IMR-90 (cell line): ENCODE data around the gene SP3. TPM values are rescaled to one million over a fixed set of nuclear protein-coding genes. Genes with fewer than 3 reads are reported as not detected.

ENCODE experiments used
- ATAC-seq: fragments of 200-7000 bp; cut with Tn5 transposase; 2 replicates; pipeline ENCODE4 v1.9.1; 2020; ENCODE audit warnings: low read depth, mild to moderate bottlenecking, moderate library complexity
- BruUV-seq: library from RNA; stranded (reverse); fragments of 400-500 nt; replicated peaks from 2 replicates; lab custom pipeline; 2021; lab: Mats Ljungman, UMichigan
- CTCF ChIA-PET: fragments of 300-600 bp; formaldehyde crosslinking; extraction: SDS; loops from one replicate; lab custom pipeline; 2021; ENCODE audit warnings: antibody characterized with exemption; lab: Yijun Ruan, JAX
- POLR2A ChIA-PET: fragments of 300-600 bp; sonication (Branson Sonifier 250); formaldehyde crosslinking; loops from one replicate; lab custom pipeline; 2022; ENCODE audit warnings: antibody characterized with exemption; ENCODE audit not compliant: unreplicated experiment; lab: Charles Lee
- DNase-seq: peaks from one replicate; pipeline ENCODE4 v3.0.0; 2013
- H2AFZ ChIP-seq: replicated peaks from 2 replicates; pipeline ENCODE3; 2013; ENCODE audit warnings: low read length, mild to moderate bottlenecking; ENCODE audit not compliant: poor library complexity
- H2AK5ac ChIP-seq: 2 replicates; pipeline ENCODE4 v1.6.1; 2013; ENCODE audit warnings: low read depth, low read length, inconsistent platforms
- H2AK9ac ChIP-seq: replicated peaks from 2 replicates; pipeline ENCODE3; 2013; ENCODE audit warnings: mild to moderate bottlenecking, low read depth, low read length, moderate library complexity; ENCODE audit not compliant: poor library complexity
- H2BK120ac ChIP-seq: 2 replicates; pipeline ENCODE4 v1.6.1; 2013; ENCODE audit warnings: low read depth, low read length, inconsistent platforms
- H2BK15ac ChIP-seq: 3 replicates; pipeline ENCODE4 v1.6.1; 2013; ENCODE audit warnings: low read depth, low read length, inconsistent platforms
- H2BK20ac ChIP-seq: 2 replicates; pipeline ENCODE4 v1.6.1; 2013; ENCODE audit warnings: low read depth, mild to moderate bottlenecking, inconsistent platforms, low read length, moderate library complexity
- H2BK5ac ChIP-seq: 2 replicates; pipeline ENCODE4 v1.6.1; 2013; ENCODE audit warnings: mild to moderate bottlenecking, low read depth, low read length, inconsistent platforms; ENCODE audit not compliant: poor library complexity, severe bottlenecking
- H3K14ac ChIP-seq: replicated peaks from 2 replicates; pipeline ENCODE4 v1.6.1; 2013; ENCODE audit warnings: low read depth, low read length, inconsistent platforms
- H3K18ac ChIP-seq: 2 replicates; pipeline ENCODE4 v1.6.1; 2013; ENCODE audit warnings: low read depth, low read length, control low read depth
- H3K23ac ChIP-seq: 2 replicates; pipeline ENCODE4 v1.6.1; 2013; ENCODE audit warnings: low read depth, low read length, inconsistent platforms
- H3K27ac ChIP-seq: 2 replicates; pipeline ENCODE4 v1.5.1; 2013; ENCODE audit warnings: mild to moderate bottlenecking, control low read depth, low read length; ENCODE audit not compliant: insufficient read depth
- H3K27me3 ChIP-seq: 2 replicates; pipeline ENCODE4 v1.6.1; 2013; ENCODE audit warnings: low read length; ENCODE audit not compliant: control insufficient read depth, insufficient read depth
- H3K36me3 ChIP-seq: 2 replicates; pipeline ENCODE4 v1.6.1; 2013; ENCODE audit warnings: low read length, mixed read lengths; ENCODE audit not compliant: control insufficient read depth, insufficient read depth
- H3K4ac ChIP-seq: 2 replicates; pipeline ENCODE4 v1.6.1; 2013; ENCODE audit warnings: low read depth, low read length, inconsistent platforms
- H3K4me1 ChIP-seq: 2 replicates; pipeline ENCODE4 v1.6.1; 2013; ENCODE audit warnings: low read length, mixed read lengths; ENCODE audit not compliant: control insufficient read depth, insufficient read depth
- H3K4me2 ChIP-seq: 2 replicates; pipeline ENCODE4 v1.6.1; 2013; ENCODE audit warnings: low read depth, mild to moderate bottlenecking, control low read depth, low read length, moderate library complexity
- H3K4me3 ChIP-seq: 2 replicates; pipeline ENCODE4 v1.5.1; 2013; ENCODE audit warnings: low read depth, mild to moderate bottlenecking, control low read depth, low read length, moderate library complexity; ENCODE audit not compliant: insufficient read depth
- H3K56ac ChIP-seq: 2 replicates; pipeline ENCODE4 v1.6.1; 2013; ENCODE audit warnings: low read length, inconsistent platforms; ENCODE audit not compliant: insufficient read depth; ENCODE audit errors: extremely low read depth
- H3K79me1 ChIP-seq, 2 experiments: 2 replicates each; pipeline ENCODE4 v1.6.1; 2013; ENCODE audit warnings: low read length in 2 of 2, inconsistent platforms in 1 of 2, low read depth in 1 of 2
- H3K9ac ChIP-seq: 2 replicates; pipeline ENCODE4 v1.6.1; 2013; ENCODE audit warnings: low read depth, low read length, control low read depth
- H3K9me1 ChIP-seq: 2 replicates; pipeline ENCODE4 v1.6.1; 2013; ENCODE audit warnings: low read length, inconsistent platforms; ENCODE audit not compliant: insufficient read depth
- H3K9me3 ChIP-seq: 2 replicates; pipeline ENCODE4 v1.6.1; 2013; ENCODE audit warnings: low read length; ENCODE audit not compliant: control insufficient read depth, insufficient read depth
- H4K20me1 ChIP-seq: 2 replicates; pipeline ENCODE4 v1.6.1; 2013; ENCODE audit warnings: low read length, inconsistent platforms; ENCODE audit not compliant: insufficient read depth
- H4K5ac ChIP-seq: 2 replicates; pipeline ENCODE4 v1.6.1; 2013; ENCODE audit warnings: mild to moderate bottlenecking, low read depth, low read length, control low read depth
- H4K8ac ChIP-seq, 2 experiments: 2 replicates each; pipeline ENCODE4 v1.6.1; 2013; ENCODE audit warnings: low read depth in 2 of 2, low read length in 2 of 2, control low read depth in 1 of 2, inconsistent platforms in 1 of 2
- H4K91ac ChIP-seq: 2 replicates; pipeline ENCODE4 v1.6.1; 2013; ENCODE audit warnings: low read depth, low read length, inconsistent platforms; ENCODE audit not compliant: insufficient read depth
- BHLHE40 ChIP-seq: fragments of 150-350 bp; IDR thresholded peaks from 2 replicates; pipeline ENCODE4 v1.6.1; 2016; ENCODE audit warnings: mild to moderate bottlenecking, low read depth, low read length
- CEBPB ChIP-seq: IDR thresholded peaks from 2 replicates; pipeline ENCODE4 v1.6.1; 2012; ENCODE audit warnings: low read depth, low read length, improper control_type of control experiment
- CTCF ChIP-seq: conservative IDR thresholded peaks from 2 replicates; pipeline ENCODE4 v1.5.1; 2012; ENCODE audit warnings: mild to moderate bottlenecking, low read depth, low read length, improper control_type of control experiment
- FOS ChIP-seq: fragments of 150-350 bp; IDR thresholded peaks from 2 replicates; pipeline ENCODE4 v1.6.1; 2016; ENCODE audit warnings: low read depth, low read length
- MXI1 ChIP-seq: IDR thresholded peaks from 2 replicates; pipeline ENCODE4 v1.6.1; 2012; ENCODE audit warnings: low read depth, mild to moderate bottlenecking, low read length, moderate library complexity, borderline replicate concordance
- NFE2L2 ChIP-seq: fragments of 150-350 bp; IDR thresholded peaks from 2 replicates; pipeline ENCODE4 v1.6.1; 2016; ENCODE audit warnings: low read depth, mild to moderate bottlenecking, low read length
- RAD21 ChIP-seq: IDR thresholded peaks from 2 replicates; pipeline ENCODE4 v1.6.1; 2012; ENCODE audit warnings: low read length, improper control_type of control experiment
- RCOR1 ChIP-seq: IDR thresholded peaks from 2 replicates; pipeline ENCODE4 v1.6.1; 2012; ENCODE audit warnings: mild to moderate bottlenecking, low read length, improper control_type of control experiment; ENCODE audit not compliant: insufficient replicate concordance
- RFX5 ChIP-seq: IDR thresholded peaks from 2 replicates; pipeline ENCODE4 v1.8.0; 2012; ENCODE audit warnings: low read depth, mild to moderate bottlenecking, low read length, moderate library complexity
- SMC3 ChIP-seq: fragments of 150-350 bp; IDR thresholded peaks from 2 replicates; pipeline ENCODE4 v1.6.1; 2016; ENCODE audit warnings: low read depth, mild to moderate bottlenecking, antibody characterized with exemption, low read length, moderate library complexity
- WGBS, 2 experiments: methylation state at CpG; one replicate each; pipeline versions ENCODE4 v1.1.5 to v1.1.7; 2013; ENCODE audit warnings: missing lambda C conversion rate in 2 of 2; ENCODE audit not compliant: insufficient read length in 1 of 2; ENCODE audit errors: extremely low coverage in 2 of 2; 5-methylcytosine and 5-hydroxymethylcytosine counted together
- dilution Hi-C: fragments of 300-500 bp; cut with HindIII; formaldehyde crosslinking; loops from one replicate; pipeline ENCODE4 v1.14.3; 2018; ENCODE audit warnings: low sequenced_read_pairs; ENCODE audit not compliant: unreplicated experiment
- in situ Hi-C: fragments of 300-500 bp; cut with MboI; formaldehyde crosslinking; loops from 3 replicates; pipeline ENCODE4 v1.14.3; 2019; ENCODE audit warnings: low sequenced_read_pairs, inconsistent platforms, mixed read lengths
- intact Hi-C: fragments of 100-400 bp; cut with micrococcal nuclease; formaldehyde crosslinking; loops from 2 replicates; pipeline ENCODE4 v1.10.0; 2022
- polyA plus RNA-seq, 3 experiments: library from polyadenylated mRNA; depleted of rRNA; stranded (reverse); fragments of >200 nt; gene quantifications; 2 replicates each; pipeline ENCODE4 v1.2.3, GENCODE V29; 2012; ENCODE audit warnings: low replicate concordance in 1 of 3
- total RNA-seq: library from RNA; depleted of rRNA; stranded (reverse); fragments of >200 nt; gene quantifications from 2 replicates; pipeline ENCODE4 v1.2.3, GENCODE V29; 2012
- TF ChIP-seq, protein P1 (sequence below): fragments of 150-350 bp; IDR thresholded peaks from 2 replicates; pipeline ENCODE4 v1.6.1; 2016; ENCODE audit warnings: low read depth, mild to moderate bottlenecking, low read length, moderate library complexity, borderline replicate concordance
- TF ChIP-seq, protein P2 (sequence below): fragments of 150-350 bp; IDR thresholded peaks from 2 replicates; pipeline ENCODE4 v1.6.1; 2017; ENCODE audit warnings: mild to moderate bottlenecking, antibody characterized with exemption, low read length, low read depth

Gene SP3
- total and polyA plus RNA-seq, 2 of the 4 experiments (the other 2 are of a cell fraction) = 26.7 to 136 TPM

GRCh38 chr2:173898996-173899395 is 66.2 kb downstream of the SP3 start:
- H4K8ac ChIP-seq = no peak overlapping the region
- in situ Hi-C loops (no loop called here), intact Hi-C loops (no loop called here), dilution Hi-C loops (no loop called here)
- no peak overlapping the region for H4K91ac ChIP-seq
- CTCF ChIA-PET = no interaction called here
- BruUV-seq = no TSS peak
- H3K23ac ChIP-seq = no peak overlapping the region
- no peak overlapping the region for H3K4ac ChIP-seq
- no peaks in the 10 kb centered on the region for H3K4me1 ChIP-seq
- no peak for TF ChIP-seq CEBPB
- no peak for TF ChIP-seq BHLHE40
- no peak for TF ChIP-seq RCOR1
- TF ChIP-seq RFX5 = no peak
- TF ChIP-seq MXI1 = no peak
- no peak for TF ChIP-seq RAD21
- TF ChIP-seq CTCF = no peak
- no peak for TF ChIP-seq SMC3
- TF ChIP-seq NFE2L2 = no peak
- TF ChIP-seq, protein P1, sequence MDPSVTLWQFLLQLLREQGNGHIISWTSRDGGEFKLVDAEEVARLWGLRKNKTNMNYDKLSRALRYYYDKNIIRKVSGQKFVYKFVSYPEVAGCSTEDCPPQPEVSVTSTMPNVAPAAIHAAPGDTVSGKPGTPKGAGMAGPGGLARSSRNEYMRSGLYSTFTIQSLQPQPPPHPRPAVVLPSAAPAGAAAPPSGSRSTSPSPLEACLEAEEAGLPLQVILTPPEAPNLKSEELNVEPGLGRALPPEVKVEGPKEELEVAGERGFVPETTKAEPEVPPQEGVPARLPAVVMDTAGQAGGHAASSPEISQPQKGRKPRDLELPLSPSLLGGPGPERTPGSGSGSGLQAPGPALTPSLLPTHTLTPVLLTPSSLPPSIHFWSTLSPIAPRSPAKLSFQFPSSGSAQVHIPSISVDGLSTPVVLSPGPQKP = no peak
- TF ChIP-seq FOS = no peak
- TF ChIP-seq, protein P2, sequence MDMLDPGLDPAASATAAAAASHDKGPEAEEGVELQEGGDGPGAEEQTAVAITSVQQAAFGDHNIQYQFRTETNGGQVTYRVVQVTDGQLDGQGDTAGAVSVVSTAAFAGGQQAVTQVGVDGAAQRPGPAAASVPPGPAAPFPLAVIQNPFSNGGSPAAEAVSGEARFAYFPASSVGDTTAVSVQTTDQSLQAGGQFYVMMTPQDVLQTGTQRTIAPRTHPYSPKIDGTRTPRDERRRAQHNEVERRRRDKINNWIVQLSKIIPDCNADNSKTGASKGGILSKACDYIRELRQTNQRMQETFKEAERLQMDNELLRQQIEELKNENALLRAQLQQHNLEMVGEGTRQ = no peak
- H3K18ac ChIP-seq = no peak overlapping the region
- H3K36me3 ChIP-seq = peaks cover under 1% of the 10 kb centered on the region; the same call in 1 of the 2 replicates
- no CpG with 5 or more reads among the region's 12 CpGs for WGBS, 2 experiments
- H3K9me3 ChIP-seq = no peaks in the 10 kb centered on the region
- no peaks in the 10 kb centered on the region for H3K27me3 ChIP-seq
- no peak for DNase-seq
- no peak overlapping the region for H2BK20ac ChIP-seq
- no peak overlapping the region for H2AK5ac ChIP-seq
- no peak overlapping the region for H2AFZ ChIP-seq
- H3K9ac ChIP-seq = no peak overlapping the region
- H3K4me2 ChIP-seq = no peak overlapping the region
- POLR2A ChIA-PET = no interaction called here
- H2BK5ac ChIP-seq = no peak overlapping the region
- ATAC-seq = no peak
- no peak overlapping the region for H2BK120ac ChIP-seq
- H3K9me1 ChIP-seq = no peaks in the 10 kb centered on the region
- H4K5ac ChIP-seq = no peak overlapping the region
- H2BK15ac ChIP-seq = no peak overlapping the region
- H3K14ac ChIP-seq = no peak overlapping the region
- H3K79me1 ChIP-seq = no peaks in the 10 kb centered on the region; a peak in 1 of 4 replicates
- no peak overlapping the region for H3K4me3 ChIP-seq
- H2AK9ac ChIP-seq = no peak overlapping the region
- no peaks in the 10 kb centered on the region for H4K20me1 ChIP-seq
- H3K56ac ChIP-seq = no peak overlapping the region
- H3K27ac ChIP-seq = no peak overlapping the region
